CD4-positive, alpha-beta T cell treated with Interleukin-17A for 4 hours (primary cell): ENCODE results near the gene ARMH3.

Experiments
- DNase-seq: peaks from one replicate; pipeline ENCODE4 v3.0.0-alpha.2; 2020; ENCODE audit warnings: mixed read lengths

ARMH3 gene

DNA sequence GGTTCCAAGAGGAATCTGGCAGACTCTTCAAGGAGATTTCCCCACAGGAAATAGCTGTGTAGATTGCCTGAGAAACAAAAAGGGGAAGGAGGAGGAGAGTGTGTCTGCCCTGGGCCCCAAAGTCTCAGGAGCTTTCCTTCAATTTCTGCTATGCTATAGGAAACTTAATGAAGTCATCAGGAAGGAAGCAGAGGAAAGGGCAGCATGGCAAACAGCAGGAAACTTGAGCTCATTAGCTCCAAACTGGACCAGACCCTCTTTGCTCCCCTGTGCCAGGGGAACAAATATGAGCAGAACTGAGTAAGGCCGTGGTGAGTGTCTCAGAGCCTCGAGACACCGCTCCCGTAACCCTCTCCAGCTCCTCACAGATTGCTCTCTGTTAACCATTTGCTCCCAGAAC is 207.6 kb downstream of the ARMH3 start:
- DNase-seq: no peak

DNA sequence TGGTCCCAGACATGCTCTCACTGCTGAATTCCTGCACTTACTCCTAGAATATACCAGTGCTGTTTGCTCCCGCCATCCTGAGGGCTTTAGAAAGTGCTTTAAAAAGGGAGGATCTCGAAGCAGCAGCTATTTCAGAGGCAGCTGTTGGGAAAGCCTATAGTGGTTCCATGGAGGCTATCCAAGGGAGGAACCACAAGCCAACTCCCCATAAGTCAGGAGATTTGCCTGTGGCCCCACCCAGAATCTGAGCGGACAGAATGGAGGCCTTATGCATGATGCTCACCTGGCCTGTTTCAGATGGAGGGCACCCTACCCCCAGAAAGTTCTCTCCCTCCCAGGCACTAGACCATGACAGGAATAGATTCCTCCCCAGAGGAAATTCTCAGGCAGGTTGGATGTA is 210.1 kb downstream of the ARMH3 start:
- DNase-seq: no peak

DNA sequence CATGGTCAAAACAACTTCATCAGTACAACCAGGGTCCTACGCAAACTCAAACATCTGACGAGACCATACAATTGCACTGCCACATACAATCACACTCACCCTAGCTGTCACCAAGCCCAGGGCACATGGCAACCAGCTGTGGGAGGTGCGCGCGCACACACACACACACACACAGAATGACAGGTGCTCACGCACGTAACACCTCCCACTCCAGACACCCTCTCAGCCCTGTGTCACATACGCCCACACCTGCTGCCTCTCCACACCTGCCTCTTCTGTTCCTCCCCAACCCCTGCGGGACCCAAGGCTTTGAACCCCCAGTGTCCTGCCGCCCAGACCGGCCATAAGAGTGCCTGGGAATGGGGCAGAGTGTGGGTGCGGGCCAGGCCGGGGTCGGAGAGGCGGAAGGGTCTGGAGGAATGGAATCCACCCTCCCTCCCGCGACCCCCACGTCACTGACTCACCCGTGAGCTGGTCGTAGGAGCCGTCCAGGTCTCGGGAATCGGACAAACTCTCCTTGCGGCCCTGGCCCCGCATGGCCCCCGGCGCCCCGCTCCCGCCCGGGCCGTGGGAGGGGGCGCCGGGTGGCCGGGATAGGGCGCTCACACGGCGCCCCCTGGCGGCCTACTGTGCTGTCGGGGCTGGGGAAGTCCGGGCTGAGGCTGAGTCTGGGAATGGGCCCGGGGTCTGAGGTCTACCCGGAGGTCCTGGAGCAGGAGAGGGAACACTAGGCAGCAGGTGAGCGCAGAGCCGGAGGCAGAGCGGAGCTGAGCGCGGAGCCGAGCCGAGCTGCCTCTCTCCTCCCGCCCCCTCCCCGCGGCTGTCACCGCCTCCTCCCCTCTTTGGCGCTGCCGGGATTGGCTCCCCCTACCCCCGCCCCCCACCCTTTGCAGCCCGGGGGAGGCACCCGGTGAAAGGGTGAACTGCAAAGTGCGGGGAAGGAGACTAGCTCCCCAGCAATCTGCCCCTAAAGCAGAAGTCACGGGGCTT is 212.6 kb downstream of the ARMH3 start, which contains the start of gene KCNIP2:
Gene KCNIP2 (minus strand): TSS at position 769 of the 990 bp plus-strand sequence. CDS start 232 bp downstream, at position 537.
- DNase-seq: peak; percentile 75

DNA sequence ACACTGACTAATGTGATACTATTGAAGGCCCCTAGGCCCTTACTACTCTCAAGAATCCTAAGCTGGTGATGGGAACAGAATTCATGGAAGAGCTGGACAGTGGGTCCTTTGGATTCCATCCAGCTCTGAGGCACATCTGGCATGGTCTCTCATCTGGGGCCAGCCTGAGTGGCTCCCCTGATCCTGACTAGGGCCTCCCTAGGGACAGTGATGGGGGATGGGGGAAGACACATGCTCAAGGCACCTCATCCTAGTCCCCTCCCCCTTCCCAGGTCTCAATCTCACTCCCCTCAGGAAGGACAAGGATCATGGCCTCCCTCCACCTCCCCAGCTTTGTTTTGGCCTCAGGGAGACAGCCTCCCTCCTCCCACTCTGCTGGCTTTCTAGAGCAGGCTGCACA is 214.1 kb downstream of the ARMH3 start:
- no peak for DNase-seq

DNA sequence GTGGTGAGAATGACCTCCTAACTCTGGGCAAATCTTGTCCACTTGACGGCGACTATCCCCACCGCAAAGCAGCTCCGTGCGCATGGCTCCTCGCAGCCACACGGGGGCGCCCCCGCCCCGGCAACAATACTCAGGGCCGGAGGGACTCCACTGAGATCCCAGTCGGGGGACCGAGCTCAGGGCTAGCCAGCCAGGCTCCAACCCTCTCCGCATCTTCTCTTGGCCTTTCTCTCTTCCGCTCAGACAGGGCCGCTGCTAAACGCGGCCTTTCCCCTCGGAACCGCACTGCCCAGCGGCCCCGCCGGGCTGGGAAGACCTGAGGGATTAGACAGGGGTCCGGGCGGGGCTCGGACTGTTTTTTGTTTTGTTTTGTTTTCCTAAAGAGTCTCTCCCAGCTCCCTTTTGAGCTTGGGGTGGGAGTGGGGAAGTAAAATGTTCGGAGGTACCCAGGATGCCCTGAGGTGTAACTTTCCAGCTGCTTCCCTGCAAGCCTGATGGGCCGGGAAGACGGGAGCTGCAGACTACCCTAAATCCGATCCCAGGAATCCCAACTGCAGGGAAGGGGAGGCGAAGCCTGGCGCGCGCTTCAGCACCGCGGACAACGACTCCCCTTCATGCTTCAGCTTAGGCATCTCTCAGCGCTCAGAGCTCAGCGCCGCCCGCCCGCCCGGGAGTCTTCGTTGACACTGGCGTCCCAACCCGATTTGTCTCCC is 215.1 kb downstream of the ARMH3 start:
- DNase-seq: peak; percentile 77

DNA sequence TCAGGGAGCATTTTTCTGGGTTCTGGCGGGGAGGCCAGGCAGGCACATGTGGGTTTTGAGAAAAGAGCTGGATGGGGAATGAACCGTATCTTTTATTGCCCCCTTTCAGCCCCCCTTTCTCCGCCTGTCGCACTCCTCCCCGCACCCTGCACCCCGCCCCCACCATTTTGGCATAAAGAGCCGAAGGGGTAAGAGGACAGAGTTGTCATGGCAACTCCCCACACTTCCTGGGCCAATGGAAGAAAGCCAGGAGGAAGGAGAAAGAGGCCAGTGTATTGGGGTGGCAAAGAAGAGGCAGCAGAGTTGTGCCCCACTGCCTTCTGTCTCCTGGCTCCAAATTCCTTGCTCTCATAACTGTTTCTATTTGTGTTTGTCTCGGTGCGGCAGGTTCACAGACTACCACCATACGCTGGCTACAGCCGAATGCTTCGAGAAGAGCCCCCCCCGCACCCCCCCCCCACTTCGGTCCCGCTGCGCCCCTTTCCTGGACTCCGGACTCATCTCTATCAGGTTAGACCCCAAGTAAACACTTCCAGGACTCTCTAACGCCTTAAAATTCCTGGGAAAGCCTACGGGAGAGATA is 215.8 kb downstream of the ARMH3 start:
- peak; percentile 30 for DNase-seq

DNA sequence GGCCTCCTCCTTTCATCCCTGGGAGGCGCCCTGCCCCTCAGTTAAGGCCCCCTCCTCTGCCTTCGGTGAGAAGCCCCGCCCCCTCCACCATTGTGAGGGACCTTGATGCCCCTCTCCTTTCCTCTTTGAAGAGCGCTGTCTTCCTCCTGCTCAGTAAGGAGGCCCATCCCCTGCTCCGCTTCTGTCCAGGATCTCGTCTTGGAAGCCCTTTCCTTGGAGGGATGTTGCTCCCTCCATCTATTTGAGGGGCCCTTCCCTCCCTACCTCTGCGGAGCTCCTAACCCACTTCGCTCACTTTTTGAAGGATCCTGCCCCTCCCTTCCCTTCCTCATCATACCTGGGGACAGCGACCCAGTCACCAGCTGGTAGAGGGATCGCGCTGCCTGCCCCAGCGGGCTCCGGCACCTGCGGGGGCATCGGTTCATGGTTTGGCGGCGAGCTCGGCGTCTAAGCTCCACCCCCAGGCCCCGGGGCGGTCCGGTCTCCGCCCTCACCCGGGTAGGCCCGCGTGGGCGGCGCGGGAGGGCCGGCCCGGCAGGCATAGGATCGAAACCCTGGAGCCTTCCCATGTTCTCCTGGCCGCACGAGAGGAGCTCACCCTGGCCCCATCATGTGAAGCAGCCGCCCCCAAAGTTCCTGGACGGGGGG is 216.4 kb downstream of the ARMH3 start:
- peak; percentile 77 for DNase-seq

DNA sequence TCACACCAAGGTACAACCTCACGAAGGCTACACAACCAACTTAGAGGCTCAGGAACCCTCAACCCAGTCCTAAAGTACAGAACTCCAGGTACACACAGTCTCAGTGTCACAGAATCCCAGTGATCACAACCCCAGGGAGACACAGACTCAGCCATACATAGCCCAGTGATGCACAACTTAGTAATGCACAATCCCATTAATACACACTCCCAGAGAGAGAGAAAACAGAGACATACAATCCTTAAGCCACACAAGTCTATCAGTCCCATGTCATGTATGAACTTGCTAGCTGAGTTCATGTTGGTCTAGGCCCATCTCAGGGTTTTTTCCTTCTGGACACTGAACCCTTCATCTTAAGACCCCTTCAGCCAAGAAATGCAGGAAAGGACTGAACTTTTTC is 217.0 kb downstream of the ARMH3 start:
- DNase-seq: no peak

DNA sequence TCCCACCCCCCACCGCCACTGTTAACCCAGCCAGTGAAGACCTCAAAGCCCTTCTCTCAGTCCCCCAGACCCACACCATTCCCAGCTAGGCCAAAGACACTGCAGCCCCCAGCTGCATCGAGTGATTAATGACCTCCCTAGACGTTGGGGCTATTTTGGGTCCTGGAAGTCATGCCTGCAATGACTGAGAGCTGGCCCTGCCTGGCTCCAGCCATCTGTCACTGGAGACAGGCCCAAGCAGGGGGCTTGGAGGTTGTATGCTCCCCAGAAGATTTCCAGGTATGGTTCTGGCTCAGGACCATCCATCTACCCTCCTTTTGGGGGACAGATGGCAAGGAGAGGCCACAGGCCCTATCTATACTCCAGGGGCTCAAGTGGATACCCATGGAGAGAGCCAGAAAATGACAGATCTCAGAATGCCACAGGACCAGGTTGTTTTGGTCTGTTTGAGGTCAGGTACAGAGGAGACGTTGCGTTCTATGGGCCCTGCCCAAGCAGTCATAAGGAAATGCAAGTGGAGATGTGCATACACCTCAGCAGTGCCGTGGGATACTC is 217.5 kb downstream of the ARMH3 start:
- DNase-seq: no peak

DNA sequence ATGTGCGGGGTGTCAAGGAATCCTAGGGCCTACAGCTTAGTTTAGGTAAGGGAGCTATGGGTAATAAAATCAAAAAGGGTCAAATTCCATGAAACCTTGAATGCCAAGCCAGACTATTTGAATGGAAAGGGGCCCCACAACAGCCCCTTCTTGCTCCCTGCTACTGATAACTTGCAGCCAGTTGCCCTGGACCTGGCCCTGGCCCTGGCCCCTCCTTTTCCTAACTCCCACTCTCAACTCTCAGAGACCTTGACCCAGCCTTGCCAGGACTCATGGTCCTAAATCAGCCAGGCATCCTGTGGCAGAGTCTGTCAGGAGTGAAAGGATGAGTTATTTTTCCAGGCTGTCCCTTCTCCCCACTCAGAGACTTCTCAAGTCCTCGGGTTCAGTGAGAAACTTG is 218.2 kb downstream of the ARMH3 start:
- DNase-seq: no peak

DNA sequence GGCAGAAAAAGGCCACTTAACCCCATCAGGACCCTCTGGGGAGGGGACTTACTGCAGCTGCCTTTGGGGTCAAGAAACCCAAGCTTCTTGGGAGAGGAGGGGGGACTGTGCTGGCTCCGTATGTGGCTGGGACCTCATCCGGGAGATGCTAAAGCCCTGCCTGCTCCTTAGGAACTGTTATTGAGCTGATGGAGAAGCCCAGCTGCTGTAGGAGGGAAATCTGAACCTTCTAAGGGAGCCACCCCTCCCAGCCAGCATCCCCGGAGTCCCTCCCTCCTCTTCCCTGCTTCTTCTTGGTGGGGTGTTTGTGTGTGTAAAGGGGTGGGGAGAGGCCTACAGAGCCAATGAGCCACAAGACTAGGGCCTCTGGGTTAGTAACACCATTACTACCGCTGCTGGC is 220.6 kb downstream of the ARMH3 start:
- DNase-seq: no peak

DNA sequence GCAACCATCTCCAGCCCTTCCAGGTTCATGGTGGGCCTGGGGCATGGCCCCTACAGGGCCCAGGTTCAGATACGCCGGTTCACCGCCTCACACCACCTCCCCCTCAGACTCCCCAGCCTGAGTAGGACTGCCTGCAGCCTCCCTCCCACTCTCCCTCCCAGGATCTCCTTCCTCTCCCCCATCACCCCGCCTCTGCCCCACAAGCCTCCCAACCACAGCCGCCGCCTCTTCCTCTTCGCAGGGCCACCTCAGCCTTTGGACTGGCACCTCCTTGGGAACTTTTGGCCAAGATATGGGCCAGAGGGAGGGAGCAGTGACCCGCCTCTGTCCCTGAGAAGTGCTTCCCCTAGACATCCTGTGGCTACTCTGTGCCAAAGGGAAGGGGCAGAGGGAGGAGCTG is 221.6 kb downstream of the ARMH3 start:
- DNase-seq: peak; percentile 53

DNA sequence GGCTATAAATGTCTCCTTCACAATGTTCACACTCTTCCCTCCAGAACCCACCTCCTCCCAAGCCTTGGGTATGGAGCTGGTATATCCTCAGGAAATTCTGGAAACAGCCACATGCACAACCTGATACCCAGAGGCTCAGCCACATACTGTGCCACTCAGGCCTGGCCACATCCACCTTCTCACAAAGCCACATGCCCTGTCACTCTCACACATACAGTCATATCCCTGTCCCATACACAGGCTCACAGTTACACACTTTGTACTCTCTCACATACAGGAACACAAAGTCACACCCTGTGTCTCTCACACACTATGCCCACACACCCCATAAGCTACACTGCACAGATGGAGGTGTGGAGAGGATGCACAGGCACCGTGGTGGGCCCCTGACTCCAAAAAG is 222.5 kb downstream of the ARMH3 start:
- no peak for DNase-seq

DNA sequence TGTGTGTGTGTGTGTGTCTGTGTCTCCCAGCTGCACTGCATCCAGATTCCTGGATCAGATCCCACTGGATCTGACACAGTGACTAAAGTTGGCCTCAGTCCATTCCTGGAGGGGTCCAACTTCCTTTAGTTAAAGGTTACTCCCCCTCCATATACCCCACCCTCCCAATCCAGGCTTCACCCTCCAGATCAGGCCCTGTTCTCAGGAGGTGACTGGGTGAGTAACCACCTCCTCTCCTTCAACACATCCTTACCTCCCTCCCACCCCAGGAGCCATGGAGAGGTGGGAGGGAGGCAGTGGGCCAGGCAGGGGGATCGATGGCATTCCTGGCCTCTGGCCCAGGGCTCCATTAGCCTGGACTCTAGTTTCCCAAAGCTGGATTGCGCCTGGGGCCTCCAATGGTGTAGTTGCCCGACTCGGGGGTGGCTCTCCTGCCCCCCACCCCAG is 223.6 kb downstream of the ARMH3 start:
- no peak for DNase-seq

DNA sequence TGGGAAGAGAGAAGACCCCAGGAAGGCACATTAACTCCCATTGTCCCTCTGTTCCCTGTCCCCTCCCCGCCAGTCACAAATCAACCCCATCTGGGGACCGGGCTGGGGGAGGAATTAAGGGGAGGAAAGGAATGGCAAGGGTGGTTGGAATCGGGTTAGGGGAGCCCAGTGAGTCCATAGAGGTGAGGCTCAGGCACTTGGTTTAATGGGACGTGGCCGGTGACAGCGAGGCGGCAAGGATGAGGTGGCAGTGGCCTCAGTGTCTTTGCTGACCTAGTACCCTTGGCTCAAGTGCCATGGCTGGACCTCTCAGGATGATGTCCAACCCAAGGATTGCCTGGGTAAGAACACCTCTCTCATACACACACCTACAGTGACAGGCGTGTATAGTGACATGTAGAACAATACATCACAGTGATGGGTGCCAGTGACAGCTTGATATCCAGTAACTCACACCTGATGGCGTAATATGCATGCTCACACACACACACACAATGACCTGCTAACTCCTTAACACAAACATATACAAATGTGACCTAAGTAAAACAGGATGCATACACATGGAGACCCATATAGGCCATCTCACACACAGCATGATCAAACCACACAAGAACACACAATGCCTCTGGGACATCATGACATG is 224.7 kb downstream of the ARMH3 start:
- DNase-seq: no peak

DNA sequence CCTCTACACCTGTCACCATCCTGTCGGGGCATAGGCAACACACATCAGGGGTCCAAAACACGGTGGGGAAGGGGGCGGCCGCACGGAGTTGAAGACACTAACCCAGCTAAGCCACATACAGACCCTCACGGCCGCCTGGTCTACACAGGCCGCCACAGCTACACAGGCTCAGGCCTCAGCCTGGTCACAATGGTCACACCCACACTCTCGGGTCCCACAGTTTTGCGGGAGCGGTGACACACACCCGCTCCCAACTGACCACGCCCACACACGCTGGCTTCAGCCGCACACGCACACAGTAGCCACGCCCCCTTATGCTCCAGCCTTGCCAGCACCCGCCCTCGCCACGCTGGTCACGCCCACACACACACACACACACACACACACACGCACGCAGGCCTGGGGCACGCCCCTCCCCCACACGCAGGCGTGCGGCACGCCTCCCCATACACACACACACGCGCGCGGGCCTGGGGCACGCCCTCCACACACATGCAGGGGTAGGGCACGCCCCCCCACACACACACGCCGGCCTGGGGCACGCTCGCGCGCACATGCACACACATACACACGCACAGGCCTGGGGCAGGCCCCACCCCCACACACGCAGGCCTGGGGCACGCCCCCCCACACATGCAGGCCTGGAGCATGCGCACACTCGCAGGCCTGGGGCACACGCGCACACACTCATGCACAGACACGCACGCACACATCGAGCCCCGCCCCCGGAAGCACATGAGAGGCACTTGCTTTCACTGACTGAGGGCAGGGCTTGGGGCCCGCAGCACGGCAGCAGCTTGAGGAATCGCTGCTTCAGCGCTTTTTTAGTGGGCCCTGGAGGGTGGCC is 225.4 kb downstream of the ARMH3 start:
- peak; percentile 98 for DNase-seq

DNA sequence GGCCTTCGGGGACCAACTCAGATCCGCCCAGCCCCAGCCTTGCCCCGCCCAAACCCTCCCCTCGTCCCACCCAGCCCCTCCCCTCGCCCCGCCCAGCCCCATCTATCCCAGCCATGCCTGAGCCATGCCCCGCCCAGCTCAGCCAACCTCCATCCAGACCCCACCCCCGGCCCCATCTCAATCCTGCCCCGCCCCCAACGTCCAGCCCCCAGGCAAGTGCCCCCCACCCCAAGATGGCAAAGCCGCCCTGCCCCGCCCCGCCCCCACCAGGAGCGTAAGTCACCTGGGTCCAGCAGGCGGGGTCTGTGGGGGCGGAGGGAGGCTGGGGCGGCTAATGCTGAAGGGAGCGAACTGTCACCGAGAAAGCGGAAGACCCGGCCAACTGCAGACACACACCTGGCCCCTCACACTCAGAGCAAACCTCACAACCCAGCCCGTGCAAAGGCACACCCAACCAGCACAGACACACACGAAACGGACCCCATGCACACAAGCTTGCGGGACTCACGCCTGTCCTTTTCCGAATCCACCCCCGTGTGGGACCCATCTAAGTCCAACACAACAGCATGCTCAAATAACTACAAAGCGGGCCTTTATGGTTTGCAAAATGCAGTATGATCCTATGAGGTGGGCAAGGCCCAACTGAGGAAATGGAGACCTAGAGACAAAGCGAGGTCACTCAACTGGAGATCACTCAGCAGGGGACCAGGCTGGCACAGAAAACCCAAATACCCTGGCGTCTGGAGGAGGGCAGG is 226.2 kb downstream of the ARMH3 start:
- DNase-seq: peak; percentile 82

DNA sequence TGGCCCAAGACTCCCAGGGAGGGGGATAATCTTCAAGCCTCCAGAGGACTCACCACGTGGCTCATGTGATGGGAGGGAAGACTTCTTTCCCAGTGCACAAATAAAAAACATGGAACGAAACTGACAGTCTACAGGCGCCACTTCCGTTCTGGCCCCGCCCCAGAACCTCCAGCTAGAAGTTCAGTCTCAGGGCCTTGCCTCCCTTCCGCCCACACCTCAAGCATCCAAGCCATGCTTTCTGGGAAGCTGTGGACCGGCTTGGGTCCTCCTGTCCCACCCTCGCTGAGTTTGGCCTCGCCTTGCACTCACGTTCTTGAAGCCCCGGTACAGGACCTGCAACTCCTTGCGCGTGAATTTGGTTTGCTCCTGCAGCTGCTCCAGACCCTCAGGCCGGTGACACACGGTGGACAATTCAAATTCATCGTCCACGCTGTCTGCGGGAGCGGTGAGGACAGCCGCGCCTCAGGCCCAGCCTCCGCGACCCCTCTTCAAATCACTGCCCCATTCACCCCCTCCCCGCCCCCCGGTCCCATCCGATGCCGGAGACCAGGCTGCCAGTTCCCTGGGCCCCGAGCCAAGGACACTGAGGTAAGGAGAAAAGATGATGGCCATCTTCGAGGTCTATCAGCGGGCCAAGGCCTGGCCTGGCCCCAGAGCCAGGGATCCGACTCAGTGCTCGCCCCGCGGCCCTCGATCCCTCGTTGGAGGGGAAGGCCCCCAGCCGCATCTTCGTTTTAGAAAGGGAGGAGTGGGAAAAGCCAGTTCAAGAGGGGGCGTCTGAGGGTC is 227.0 kb downstream of the ARMH3 start:
- no peak for DNase-seq

DNA sequence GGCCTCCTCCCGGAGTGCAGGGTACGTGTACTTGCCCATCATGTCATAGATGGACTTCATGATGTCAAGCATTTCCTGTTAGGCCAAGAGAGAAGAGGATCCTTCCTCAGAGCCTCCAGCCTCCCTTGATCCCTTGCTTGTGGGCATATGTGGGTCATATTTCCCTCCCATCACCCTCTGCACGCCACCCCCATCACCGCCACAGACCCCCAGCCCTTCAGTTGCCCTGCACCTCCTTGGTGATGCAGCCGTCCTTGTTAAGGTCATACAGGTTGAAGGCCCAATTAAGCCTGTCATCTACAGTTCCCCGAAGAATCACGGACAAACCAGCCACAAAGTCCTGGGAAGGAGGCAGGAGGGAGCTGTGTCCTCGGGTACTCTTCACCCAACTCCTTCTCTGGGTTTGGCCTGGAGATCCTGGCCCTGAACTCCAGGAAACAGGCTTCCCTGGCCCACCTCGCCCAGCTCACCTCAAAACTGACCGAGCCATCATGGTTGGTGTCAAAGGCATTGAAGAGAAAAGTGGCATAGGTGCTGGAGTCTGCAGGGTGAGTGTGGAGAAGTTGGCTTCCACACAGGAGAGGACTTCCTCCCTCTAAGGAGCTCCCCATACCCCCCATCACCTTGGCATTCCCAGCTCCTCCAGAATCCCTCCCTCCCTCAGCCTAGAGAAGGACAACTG is 227.9 kb downstream of the ARMH3 start:
- no peak for DNase-seq
